HG02642 (cell line): Measurements from ENCODE around the gene OGA.

Experiments used
- ATAC-seq: cut with Tn5 transposase; IDR thresholded peaks from one replicate; pipeline ENCODE4 v1.9.1; 2021; ENCODE audit warnings: mild to moderate bottlenecking; ENCODE audit not compliant: unreplicated experiment, poor library complexity

Gene OGA

DNA sequence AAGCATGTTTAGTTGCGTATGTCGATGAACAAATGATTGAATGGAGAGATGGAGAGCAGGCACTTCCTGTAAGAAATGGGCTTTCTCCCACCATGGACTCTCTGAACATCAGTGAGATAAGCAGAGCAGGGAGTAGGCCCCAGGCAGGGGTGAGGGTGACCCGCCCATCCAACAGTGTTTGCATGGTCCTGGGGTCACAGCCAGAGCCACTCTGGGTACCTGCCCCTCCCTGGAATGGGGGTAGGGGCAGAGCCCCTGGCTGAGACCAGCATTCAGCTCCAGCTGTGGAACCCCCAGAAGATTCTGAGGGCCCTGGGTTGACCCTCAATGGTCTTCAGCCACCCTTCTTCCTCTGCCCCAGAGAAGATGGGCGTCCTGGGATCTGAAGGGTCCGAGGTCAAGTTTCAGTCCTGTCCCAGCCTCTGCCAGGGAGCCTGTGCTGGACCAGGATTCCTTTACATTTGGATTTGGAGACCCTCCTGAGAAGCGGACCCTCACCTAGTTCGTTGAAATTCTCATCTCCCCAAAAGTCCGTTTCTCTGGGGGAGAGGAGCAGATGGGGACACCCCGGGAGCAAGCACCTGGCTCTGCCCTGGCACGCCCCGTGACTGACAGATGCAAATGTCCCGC lies 40.0 kb downstream of the OGA start:
- ATAC-seq, result no peak

DNA sequence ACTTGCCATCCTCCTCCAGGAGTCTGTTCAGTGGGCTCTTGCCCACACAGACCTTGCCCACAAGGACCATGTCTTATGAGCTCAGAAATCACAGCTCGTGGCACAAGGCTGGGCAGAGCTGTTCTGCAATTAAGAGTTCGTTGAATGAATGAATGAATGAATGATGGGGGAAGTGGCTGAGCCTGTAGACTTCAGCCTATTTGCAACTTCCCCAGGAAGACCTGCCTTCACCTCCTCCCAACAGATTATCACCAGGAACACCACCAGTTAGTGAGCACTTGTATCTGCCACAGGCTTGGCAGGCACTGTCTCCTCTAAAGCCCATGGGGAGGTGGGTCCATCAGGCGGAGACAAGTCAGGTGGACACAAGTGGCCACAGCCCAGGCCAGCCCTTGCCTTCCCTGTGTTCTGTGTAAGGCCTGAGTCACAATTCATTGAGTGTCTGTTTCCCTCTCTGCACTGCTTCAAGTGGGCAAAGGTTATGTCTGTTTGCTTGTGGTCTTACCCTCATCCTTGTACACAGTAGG lies 40.6 kb downstream of the OGA start:
- no peak for ATAC-seq

DNA sequence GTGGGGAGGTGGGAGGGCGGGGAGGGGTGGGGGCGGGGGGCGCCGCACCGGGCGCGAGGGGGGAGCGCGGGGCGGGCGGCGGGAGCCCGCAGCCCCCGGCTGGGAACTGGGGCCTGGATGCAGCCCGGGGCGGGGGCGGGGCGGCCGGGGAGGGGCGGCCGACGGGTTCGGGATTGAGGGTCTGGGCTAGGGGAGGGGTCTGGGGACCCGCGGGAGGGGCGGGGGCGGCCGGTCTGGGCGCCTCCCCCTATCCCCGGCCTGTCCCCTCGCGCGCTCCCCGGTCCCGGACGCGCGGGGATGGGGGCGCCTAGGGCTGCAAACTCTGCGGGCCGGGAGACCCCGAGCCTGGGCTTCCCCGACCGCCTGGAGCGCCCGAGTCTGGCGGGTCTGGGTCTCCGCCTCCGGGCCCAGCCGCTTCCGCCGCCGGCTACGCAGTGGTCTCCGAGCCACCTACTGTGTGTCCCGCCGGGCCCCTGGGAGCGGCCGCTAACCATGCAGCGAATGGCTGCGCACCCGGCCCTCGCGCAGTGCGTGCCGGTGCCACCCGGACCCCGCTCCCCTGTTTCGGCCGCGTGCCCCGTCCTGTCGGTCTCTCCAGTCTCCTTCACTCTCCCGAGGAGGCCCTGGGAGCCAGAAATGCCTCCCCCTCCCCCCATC lies 42.0 kb downstream of the OGA start:
- ATAC-seq, result no peak

DNA sequence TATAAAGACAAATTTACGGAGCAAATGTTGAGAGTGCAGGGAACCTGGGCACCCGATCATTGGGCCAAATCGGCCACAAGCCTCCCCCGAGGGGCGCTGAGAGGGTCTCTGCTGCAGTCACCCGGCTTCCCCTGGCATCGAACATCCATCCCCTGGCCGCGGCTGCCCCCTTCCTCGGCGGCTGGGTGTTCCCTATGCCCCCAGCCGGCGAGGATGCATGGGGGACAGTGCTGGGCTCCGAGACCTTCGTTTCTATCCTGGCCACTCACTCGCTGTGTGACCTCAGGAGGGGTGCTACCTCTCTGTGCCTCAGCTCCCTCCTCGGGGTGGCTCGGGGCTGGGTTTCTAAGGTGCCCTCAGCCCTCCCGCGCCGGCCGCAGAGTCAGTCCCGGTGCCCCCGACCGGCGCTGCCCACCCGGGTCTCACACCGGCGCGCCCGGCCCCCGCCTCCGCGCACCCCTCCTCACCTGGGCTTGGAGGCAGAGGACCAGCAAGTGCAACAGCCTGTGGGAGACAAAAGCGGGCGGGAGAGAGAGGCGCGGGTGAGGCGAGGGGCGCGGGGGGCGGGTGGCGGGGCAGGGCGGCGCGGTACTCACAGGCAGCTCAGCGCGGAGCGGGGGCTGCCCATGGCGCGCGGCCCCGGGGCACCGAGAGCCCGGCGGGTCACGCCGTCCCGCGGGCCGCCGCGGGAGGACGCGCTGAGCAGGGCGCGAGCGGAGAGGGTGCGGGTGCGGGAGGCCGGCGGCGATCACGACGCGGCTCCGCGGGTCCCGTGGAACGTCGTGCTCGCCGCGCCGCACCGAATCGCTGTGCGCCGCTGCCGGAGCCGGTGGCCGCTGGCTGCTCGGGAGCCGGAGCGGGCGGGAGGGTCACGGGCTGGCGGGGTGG lies 42.7 kb downstream of the OGA start, which contains the start of gene FGF8:
FGF8 (minus strand) TSS at position 842 of the 888 bp plus-strand sequence; CDS start at position 628, 214 bp downstream.
- no peak for ATAC-seq

DNA sequence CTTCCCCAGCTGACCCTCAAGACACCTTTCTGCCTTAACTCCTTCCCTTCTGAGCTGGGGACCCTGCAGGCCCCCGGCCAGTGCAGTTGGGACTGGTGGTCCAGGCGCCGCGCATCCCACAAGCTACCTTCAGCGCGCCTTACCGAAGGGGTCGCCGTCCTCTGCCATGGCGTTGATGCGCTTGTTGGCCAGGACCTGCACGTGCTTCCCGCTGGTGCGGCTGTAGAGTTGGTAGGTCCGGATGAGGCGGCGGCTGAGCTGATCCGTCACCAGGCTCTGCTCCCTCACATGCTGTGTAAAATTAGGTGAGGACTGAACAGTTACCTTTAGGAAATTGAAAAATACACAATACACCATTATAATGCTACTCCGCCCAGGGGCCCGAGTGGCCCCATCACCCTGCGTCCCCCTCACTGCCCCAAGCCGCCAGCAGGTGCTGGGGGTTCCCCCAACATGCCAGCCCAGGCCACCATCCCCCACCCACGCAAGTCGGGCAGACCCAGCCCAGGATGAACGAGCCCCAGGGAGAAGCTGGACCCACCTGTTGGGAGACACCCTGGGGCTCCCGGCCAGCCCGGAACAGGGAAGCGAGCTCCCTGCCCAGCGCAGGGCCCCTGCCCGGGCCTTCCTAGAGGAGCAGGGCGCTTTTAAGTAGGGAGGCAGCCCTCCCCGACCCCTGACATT lies 43.5 kb downstream of the OGA start:
- no peak for ATAC-seq

DNA sequence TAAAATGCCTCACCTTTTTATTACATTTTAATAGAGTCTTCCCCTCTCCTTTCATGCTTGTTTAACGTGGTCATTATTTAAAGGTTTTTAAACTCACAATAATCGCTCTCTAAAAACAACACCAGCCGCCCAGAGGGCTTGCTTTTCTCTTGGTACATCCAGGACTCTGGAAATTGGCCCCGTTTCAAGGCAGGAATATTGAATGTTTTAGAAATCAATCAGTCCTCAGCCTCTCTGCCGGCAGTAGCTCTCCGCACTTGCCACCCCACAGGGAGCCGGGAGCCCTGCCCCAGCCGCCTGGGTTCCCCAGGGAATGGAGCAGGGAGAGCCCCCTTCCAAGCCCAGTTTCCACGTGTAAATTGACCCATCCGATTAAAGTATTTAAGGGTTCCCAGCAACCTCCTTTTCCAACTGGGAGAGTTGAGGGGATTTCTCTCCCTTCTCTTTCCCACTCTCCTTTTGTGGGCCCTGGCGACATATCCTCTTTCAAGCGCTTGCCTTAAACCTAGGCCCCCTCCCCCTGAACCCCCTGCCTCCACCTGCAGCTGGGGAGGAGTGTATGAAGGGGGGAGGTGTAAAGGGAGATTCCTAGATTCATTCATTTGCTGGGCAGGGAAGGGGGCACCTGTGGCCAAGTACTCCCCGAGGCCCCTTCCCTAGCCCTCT lies 44.2 kb downstream of the OGA start:
- ATAC-seq, result no peak

DNA sequence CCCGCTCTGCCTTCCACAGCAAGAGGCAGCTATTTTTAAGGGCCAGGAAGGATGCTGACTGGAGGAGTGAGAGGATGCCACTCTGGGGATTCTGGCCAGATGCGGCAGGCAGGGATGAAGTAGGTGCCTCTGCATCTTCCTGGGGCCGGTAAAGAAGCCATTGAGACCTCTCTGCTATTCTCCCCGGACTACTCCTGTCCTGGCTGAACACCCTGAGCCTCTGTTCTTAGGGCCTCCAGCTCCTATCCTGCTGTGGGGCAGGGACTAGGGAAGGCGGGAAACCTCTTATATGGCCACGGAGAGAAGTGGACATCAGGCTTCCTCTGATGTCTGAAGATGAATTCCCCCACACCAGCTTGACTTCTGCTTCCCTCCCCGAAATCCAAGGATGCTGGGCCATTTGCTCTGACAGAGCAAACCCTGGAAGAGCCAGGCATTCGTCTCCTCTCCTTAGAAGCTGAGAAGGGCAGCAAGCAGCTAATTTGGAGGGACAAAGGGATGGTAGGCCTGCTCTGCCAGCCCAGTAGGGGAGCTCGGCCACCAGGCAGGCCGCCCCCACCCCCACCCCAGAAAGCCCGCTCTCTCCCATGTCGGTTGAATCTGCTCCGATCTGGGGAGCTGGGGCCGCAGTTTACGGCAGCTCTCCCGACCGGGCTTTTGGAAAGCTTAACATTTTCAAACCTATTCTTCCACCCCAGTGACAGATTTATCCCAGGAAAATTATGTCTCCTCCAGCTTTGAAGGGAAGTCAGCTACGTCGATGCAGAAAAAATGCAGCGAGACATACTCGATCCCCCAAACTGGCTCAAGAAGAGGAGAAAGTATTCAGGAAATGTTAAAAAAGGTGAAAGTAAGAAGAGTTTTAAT lies 45.1 kb downstream of the OGA start:
- ATAC-seq, result no peak

DNA sequence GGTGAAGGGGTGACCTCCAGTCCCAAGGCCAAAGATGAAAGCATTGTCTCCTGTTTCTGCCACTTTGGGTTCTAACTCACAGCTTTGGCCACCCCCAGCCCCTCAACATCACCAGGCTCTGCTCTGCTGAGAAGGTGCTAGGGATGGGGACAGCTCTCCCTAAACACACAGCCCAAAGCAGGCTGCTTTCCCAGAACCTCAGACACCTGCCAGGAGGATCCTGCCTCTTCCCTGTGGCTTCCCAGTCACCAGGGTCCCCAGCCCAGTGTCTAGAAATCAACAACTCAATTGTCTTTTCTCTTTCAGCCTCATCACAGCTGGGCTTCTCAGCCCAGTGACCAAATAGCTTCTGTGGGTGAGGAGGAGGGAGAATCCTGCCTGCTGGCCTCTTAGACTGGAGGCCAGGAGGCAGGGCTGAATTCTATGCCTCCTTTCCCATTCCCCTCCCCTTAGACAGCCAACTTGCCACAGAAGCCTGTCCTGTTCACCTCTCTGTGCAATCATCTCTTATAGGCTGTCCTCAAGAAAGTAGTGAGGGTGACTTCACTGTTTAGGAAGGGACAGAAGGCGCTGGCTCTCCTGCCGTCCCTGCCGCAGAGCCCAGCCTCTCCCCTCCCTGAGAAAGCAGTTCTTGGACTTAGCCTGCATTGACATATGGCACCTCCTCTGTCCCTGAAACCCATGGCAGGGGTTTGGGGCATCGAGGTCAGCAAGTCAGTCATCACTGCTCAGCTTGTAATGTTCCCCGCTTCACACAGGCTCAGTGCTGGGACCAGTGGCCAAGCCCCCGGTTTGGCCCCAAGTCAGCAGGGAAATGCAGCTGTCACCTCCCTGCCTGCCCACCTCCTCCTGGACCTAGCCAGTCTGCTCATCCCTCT lies 46.0 kb downstream of the OGA start:
- ATAC-seq, result no peak

DNA sequence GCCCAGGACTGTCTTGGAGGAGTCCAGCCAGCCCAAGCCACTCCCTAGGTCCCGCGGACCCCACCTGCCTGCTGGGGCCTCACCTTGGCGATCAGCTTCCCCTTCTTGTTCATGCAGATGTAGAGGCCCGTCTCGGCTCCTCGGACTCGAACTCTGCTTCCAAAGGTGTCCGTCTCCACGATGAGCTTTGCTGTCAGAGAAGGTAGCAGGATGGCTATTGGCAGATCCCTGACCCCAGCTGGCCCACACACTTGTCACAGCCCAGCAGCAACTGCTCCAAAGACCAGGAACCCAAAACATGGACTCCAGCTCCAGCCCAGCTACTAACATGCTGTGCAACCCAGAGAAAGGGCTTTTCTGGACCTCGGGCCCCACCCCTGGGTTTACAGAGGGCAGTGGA lies 46.9 kb downstream of the OGA start:
- ATAC-seq, result no peak

DNA sequence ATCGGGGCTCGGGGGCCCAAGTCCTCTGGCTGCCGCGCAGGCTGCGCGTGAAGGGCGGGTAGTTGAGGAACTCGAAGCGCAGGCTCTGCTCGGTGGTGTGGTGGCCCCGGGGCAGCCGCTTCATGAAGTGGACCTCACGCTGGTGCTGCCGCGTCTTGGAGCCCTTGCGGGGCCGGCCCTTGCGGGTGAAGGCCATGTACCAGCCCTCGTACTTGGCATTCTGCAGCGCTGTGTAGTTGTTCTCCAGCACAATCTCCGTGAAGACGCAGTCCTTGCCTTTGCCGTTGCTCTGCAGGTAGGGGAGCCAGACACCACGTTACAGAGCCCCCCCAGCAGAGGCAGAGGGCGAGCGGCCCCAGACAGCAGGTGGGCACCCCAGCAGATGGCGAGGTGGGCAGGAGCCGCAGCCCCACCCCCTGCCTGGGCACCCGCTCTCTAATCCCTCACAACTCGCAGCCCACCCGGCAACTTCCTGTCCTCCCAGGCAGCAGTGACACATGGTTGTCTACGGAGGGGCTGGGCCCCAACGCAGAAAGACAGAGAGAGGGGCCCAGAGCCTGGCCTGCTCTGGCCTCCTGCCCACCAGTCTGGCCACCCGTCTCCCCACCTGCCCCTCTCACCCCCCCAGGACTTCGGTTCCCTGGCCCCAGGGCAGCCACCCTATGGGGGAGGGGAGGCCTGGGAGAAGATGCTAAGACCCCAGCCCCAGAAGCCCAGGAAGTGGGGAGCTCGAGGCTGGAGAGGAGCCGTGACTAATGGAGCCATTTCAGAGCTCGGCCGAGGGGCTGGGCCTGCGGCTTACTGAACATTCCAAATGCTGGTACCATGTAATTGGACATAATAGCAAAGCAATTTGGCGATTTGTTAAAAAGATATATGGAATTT lies 47.7 kb downstream of the OGA start:
- ATAC-seq, result no peak

DNA sequence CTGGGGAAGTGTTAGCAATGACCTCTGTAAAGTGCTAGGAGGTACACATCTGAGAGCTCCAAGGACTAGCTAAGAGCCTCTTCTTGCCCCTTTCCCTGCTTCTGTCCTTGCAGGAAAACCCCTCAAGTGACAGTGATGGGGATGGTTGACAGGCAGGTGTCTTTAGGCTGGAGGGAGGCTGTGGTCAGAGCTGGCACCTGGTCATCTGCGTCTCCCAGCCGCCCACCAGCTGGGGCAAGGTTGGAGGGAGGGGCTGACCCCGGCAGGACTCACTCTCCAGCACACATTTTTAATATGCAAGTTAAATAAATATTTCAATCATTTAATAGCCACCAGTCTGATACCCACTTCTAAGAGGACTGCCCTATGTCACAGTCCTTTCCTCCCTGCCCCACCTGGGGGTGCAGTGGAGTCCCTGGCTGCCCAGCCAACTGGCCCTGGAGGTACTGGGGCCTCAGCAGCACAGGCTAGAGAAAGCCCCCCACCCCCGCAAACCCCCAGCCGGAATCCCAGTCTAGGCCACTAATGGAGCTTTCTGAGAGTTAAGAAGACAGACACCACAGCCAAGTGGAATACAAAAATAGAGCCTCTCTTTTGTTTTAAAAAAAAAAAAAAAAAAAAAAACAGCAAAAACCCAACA lies 48.6 kb downstream of the OGA start:
- ATAC-seq, result no peak

DNA sequence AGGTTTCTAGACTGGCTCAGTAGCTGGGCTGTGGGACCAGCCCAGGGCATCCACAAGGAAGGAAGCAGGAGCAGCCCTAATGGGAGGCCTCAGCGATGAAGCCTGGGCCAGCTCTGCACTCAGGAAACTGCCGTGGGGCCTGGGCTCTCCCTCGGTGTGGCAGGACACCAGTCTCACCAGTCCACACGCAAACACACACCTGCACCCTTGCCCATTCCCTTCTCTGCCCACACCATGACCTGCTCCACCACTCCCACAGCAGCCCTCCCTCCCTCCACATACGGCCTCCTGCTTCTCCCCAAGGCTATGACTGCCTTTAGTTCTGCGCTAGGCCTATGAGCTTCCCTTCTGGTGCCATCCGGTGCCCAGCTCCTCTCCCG lies 49.5 kb downstream of the OGA start:
- no peak for ATAC-seq

DNA sequence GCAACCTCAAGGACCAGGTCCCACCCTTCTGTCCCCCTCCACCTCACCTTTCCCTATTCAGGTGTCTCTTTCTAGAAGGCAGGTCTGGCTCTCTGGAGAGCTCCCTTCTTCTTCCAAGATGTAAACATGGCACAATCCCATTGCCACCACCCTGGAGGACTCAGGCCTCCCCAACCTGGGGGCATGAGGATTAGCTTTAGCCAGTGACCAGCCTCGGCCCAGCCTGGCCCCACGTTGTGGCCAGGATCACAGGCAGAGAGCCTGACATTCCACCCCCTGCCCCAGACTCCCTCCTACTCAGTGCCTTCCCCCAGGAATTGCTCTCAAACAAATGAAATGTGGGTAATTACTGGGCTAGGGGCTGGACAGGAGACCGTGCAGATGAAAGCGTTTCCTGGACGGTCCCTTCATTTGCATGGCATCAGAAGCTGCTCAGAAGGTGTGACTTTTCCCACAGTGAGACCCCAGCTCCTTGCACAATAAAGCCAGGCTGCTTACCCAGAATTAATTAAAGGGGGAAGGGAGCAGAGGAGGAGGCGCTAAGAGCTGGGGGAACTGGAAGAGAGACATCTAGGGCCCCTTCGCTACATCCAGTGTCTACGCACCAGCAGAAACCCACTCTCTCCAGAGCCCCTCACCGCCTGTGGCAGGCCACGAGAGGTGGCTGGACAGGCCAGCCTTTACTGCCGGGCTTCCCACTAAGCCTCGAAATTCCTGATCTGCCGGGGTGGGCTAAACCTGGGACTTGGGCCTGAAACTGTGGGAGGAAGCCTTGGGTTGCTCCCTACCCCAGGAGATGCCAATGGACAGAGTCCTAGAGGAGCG lies 50.1 kb downstream of the OGA start:
- no peak for ATAC-seq

DNA sequence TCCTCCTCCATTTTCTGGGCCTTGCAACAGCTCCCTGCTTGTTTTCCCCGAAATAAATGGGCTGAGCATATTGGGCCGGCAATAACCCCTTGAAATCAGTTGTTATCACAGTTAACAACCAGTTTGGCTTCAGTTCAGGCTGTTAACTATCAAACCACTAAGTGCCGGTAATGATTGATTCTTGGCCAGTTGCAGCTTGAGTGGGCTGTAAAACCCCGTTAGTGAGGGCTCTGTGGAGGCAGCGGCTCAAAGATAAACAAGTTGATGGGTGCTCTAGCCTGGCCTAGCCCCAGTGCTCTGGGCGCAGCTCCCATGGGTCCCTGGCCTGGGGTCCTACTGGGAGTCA lies 50.7 kb downstream of the OGA start:
- ATAC-seq, result no peak

DNA sequence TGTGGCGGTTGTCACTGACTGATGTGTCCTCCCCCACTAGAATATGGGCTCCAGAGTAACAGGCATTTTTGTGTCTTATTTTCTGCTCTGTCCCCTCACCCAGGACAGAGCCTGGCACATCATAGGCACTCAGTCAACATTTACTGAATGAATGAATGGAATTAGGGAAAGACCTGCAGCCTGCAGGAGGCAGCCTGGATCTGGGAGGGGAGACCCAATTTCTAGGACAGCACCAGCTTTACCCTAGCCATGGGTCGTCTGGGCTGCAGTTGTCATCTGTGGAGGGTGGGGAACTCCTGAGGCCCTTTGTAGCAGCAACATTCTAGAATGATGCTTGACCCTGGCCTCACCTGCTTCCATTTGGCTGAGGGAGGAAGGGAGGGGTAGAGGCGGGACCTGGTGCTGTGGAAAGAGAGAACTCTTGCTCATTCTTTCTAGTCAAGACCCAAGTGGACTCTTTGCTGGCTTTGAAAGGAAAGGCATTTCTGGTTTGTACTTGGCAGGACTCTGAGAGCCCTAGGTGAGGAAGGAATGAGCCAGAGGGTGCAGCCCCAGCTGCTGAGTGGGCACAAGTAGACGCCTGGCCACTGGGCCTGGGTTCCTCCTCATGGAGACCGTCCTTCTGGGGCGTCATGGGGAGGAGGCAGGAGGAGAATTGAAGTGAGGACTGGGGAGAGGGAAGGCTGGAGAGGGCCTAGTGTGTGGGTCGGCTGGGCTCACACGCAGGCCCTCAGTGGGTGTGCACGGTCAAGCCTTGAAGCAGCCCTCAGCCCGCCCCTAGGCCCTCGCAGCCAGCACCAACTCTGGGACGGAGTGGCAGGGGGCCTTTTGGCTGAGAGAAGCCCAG lies 51.3 kb downstream of the OGA start:
- ATAC-seq, result no peak
